HG03469 (cell line): ENCODE results near the gene IRAK3.
"Not testable (repeated sequence)": the region's sequence is repeated elsewhere in the genome, so short reads cannot be mapped to it uniquely, and the experiment has no call there.

Experiments used
- ATAC-seq: cut with Tn5 transposase; IDR thresholded peaks from one replicate; pipeline ENCODE4 v1.9.1; 2021; ENCODE audit warnings: mild to moderate bottlenecking, moderate library complexity, moderate number of reproducible peaks; ENCODE audit not compliant: unreplicated experiment

The IRAK3 gene

DNA sequence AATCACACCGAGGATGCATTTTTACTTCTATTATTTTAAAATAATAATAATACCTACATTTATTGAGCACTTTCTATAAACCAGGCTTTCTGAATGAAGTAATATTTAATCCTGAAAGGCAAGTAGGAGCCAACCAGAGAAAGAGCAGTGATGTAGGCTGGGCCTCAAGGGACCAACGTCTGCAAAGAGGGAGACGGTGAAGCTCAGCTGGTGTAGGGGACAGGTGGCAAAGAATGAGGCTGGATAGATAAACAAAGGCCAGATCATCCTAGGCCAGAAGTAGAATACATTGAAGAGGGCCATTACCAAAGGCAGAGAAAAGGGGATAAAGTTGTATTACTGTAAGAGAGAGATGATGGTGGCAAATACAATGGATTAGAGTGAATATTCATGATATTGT lies 18.4 kb upstream of the IRAK3 start:
- ATAC-seq: no peak

DNA sequence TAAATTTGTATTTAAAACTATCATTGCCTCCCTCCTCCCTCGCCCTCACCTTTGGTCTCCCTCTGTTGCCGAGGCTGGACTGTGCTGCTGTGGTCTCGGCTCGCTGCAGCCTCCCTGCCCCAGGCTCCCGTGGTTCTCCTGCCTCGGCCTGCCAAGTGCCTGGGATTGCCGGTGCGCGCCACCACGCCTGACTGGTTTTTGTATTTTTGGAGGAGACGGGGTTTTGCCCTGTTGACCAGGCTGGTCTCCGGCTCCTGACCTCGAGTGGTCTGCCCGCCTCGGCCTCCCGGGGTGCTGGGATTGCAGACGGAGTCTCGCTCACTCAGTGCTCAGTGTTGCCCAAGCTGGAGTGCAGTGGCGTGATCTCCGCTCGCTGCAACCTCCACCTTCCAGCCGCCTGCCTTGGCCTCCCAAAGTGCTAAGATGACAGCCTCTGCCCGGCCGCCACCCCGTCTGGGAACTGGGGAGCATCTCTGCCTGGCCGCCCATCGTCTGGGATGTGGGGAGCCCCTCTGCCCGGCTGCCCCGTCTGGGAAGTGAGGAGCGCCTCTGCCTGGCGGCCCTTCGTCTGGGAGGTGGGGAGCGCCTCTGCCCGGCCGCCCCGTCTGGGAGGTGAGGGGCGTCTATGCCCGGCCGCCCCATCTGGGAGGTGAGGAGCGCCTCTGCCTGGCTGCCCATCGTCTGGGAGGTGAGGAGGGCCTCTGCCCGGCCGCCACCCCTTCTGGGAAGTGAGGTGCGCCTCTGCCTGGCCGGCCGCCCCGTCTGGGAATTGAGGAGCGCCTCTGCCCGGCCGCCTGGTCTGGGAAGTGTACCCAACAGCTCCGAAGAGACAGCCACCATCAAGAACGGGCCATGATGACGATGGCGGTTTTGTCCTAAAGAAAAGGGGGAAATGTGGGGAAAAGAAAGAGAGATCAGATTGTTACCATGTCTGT lies 14.4 kb upstream of the IRAK3 start:
- ATAC-seq: not testable (repeated sequence)

DNA sequence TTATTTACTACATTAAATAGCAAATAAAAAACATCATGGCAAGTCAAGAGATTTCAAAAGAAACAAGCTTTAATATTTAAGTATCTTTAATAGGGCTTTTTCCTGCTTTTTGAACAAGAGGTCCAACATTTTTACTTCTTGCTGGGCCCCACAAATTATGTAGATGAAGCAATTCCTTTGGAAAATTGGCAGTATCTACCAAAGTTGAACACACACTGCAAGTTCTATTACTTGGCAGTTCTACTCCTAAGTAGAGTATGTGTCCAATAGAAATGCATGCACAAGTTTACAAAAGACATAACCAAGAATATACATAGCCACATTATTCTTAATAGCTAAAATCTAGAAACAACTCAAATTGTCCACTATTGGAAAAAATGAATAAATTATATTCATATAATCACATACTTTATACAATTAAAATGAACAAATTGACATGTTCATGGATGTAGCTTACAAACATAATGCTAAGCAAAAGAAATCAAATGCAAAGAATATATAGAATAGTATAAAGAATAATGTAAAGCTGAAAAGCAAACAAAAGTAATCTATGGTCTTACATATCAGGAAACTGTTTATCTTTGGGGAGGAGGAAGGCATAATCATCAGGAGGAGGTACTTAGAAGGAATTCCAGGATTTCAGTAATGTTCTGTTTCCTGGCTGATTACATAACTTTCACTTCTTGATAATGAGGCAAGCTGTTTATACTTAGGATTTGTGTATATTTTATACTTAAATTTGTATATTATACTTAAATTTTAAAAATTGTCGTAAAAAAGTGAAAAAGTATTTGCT lies 12.7 kb upstream of the IRAK3 start:
- no peak for ATAC-seq

DNA sequence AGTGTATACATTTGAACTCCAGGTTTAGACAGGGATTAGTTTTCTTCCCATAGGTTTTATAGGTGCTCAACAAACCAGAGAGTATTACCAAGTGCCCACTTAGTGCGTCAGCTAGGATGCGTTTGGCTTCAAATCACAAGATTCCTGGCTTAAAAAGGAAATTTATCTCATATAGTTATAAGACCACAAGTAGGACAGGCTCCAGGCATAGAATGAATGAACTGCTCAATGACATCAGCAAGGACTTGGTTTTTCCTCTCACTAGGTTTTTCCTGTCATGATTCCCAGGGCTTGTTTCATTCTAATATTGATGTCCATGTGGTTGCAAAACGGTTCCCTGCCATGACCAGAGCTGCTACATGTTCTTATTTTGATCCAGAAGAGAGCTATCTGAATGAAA lies 6.1 kb upstream of the IRAK3 start:
- no peak for ATAC-seq

DNA sequence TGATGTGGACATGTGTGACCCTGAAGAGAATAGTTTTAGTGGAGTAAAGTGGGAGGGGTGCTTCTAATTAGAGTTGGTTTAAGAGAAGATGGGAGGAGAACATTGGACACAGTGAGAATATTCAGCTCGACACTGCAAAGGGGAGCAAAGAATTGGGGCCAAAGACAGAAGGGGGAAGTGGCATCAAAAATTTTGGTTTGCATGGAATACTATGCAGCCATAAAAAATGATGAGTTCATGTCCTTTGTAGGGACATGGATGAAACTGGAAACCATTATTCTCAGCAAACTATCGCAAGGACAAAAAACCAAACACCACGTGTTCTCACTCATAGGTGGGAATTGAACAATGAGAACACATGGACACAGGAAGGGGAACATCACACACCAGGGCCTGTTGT lies 4.2 kb upstream of the IRAK3 start:
- not testable (repeated sequence) for ATAC-seq

DNA sequence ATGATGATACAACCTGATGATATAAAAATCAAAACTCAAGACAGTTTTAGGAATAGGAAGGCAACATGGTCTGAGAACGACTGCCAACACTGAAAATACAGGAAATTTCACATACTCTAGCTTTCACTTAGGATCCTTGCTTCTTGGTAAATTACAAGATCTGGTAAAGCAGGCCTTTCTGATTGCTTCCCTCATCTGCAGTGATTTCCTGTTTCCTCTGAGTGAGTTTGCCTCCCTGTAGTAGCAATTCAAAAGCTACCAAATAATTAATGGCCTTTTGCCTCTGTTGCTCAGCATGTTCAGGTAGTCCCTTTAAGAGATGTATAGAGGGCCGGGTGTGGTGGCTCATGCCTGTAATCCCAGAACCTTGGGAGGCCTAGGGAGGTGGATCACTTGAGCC lies 2.0 kb upstream of the IRAK3 start:
- no peak for ATAC-seq

DNA sequence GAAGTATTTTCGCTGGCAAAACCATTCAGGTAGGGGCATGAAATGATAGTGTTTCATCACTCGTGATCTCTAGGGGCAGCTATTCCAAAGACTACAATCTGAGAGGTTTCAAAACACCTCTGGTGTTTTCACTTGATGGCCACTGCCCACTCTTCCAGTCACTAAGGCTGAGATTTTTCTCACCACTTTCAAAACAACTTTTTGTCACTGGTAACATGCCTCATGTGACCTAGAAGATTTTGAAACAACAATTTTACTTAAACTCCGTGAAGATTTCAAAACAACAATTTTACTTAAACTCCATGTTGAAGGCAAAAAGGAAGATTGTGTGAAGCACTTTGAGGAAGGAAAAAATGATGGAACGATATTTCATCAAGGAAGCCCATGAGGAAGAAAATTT lies 1.2 kb upstream of the IRAK3 start:
- no peak for ATAC-seq

DNA sequence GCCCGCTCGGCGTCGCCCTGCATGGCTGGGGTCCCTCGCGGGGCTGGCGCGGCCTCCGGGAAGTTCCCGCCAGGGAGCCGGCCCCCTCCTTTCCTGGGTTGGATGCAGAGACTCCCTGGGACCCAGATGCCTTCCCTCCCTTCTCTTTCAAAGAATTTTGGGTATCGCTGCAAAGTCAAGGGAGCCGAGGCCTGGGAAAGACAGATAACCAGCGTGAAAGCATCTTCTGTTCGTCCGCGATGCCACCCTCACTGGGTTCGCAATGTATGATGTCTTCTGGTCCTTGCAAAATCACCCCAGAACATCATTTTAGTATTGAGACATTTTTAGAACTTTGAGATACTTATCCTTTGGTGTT lies 451 bp downstream of the IRAK3 start:
- ATAC-seq: no peak

DNA sequence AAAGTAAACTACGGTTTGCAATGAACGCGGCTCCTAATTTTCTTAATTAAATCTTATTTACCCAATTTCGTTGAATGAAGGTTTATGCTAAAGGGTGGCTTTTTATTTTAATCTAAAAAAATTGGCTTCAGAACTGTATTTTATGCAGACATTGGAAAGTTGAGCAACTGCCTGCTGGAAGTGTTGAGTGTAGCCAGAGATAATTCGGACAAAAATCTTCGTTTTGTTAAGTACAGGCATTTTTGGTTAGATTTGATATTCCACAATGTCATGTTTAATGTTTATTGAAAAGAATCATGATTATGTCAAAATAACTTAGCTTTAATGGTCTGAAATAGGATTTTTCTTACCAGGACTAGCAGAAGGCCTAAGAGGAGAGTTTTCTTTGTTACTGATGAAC lies 875 bp downstream of the IRAK3 start:
- no peak for ATAC-seq

DNA sequence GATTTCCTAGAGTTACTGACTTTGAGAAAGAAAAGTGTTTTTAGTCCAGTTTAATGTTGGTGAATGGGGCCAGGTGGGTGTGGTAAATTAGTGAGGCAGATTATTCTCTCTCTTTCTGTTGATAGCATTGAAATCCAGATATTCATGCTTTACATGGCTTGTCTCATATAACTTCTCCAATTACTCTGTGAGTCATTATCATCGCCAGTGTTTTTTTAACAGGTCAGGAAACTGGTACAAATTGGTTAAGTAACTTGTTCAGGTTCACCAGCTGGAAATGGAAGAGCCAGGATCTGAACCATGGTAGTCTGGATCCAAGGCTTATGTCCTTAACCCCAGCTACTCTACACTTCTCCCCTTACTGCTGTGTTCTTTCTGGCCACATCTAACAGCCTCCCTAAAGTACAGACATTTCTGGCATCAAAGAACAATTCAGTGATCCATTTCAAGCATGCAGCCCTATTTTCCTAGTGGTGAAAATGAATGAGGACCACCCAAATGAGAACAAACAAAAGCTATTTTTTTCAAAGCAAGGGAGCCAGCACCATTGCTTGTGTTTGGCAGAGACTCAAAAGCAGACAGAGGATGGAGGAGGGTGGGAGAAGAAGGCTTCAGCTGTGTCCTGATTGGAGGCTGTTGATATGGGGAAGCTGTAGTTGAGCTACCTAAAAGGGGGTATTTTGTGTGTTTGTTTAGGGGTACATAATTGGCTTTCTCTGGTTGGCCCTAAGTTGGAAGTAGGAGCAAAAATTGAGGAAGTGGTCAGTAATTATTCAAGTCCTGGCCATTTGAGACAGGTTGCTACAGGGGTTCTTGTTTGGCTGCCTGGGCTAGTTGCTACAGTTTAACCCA lies 1.7 kb downstream of the IRAK3 start:
- ATAC-seq: no peak

DNA sequence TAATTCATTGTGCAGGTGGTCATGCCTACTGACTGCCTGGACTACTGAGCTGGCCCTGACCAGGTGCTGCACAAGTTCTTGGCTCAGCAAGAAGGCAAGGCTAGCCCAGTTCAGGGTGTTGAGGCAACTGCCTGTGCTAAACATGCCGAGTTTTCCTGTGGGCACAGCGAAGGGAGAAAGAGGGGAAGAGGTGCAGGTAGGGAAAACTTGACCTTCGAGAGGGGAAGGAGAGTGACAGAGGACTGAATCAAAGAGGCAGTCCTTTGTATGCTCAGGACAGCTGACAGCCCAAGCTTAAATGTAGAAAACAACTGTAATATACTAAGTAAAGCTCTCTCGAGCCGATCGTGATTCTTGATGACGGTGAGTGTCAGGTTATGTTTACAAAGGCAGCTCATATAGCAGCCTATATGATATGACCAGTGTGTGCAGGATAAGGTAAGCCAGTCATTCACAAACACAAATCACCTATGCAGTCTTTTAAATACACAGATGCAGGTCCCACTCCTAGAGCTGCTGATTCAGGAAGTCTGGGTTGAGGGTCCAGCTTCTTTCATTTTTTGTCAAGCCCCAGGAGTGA lies 2.6 kb downstream of the IRAK3 start:
- no peak for ATAC-seq

DNA sequence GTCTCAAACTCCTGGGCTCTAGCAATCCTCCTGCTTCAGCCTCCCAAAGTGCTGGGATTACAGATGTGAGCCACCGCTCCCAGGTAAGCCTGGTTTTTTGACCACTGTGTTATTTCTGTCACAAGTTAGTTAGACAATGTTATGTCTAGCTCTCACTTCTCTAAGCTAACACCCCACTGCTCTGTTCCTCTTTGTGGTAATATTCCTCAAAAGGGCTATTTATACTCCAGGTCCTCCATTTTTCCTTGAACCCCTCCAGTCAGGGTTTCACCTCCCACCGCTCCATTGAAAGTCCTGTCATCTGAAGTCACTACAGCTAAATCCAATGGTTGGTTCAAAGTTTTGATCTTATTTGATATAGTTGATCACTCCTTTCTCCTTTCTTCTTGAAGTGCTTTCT lies 5.1 kb downstream of the IRAK3 start:
- ATAC-seq: no peak

DNA sequence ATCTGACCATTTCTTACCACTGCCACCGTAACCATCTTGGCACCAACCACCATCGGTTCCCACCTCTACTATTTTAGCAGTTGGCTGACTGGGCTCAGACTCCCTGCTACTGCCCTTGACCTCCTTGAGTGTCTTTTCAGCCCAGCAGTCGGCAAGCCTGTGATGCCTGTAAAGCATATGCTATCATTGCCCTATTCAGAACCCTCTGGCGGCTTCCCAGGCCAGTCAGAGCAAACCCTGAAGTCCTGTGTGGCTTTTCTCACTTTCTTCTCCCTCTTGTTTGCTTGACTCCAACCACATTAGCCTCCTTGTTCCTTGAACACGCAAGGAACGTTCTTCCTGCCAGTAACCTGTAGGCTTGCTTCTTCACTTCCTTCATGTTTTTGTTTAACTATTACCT lies 6.2 kb downstream of the IRAK3 start:
- ATAC-seq: no peak

DNA sequence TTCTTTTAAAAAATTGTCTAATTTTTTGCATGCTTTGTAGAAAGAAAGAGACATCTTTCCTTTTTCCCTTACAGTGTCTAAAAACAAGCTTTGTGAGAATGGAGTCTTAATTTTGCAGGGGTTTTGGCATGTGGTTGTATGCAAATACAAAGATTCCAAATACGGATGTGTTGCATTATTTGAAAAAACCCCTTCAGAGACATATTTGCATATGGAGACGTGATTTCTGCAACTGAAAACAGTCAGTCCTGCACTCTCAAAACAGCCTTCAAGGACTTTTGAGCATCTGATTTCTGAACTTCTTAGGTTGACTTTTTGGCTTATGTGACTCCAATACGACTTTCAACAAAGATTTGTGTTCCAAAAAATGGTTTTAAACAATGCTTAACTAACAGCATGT lies 7.8 kb downstream of the IRAK3 start:
- peak; percentile 89 for ATAC-seq

DNA sequence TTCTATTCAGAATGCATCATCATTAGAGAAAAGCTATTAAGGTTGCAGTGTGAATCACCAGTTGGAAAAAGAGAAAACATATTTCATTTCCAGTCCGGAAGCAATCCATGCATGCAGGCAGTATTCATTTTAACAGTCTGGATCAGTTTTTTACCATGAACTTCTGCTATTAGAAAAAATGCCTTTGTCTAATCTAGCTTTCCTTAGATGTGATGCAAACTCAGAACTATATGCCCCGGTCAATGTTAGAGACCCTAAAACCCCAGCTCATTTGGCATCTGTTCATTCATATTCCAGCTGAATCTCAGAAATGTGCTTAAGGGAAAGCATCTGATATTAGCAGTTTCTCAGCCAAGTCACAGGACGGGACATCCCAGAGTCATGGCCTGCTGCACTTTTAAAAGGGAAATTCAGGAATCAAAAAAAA lies 8.5 kb downstream of the IRAK3 start:
- no peak for ATAC-seq

DNA sequence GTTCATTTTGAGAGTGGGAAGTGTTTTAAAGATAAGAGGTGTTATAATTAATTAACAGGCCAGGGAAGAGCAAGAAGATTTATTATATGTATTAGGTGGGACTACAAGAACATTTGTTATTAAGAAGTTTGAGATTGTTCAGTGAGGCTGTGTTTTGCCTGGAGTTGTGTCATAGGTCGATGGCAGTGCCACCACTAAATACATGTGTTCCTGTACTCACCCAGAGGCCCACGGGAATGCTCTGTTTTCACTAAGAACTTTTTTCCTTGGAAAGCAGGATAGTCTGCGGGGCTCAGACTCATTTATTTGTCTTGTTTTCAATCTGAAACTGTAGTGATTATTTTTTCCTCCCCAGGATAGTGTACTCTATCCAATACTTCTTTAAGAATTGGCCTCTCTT lies 10.1 kb downstream of the IRAK3 start:
- no peak for ATAC-seq

DNA sequence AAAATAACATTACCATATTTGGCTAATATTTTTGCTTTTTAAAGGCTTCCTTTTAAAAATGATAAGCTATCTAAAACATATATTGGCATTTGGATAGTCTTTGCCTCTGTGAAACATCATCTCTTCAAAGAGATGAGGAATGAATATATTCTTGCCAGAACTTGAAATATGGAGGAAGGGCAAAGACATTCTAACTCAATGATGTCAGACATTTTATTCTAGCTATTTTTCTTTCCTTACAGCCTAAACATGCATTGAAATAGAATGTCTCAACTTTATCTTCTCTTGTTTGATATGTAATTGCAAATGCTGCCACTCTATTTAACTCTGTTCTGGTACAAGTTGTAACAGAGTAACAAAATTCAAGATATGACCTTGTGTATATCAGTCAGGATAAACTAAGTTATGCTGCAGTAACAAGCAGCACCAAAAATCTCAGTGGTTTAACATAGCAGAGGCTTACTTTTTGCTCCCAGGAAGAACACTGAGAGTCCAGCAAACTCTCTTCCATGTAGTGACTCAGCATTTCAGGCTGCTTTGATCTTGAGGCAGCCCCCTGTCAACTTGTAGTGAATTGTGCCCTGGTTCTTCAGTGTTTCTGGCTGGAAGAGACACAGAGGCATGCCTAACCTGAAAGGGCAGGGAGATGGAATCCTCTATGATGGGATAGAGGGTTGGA lies 11.0 kb downstream of the IRAK3 start:
- ATAC-seq: no peak

DNA sequence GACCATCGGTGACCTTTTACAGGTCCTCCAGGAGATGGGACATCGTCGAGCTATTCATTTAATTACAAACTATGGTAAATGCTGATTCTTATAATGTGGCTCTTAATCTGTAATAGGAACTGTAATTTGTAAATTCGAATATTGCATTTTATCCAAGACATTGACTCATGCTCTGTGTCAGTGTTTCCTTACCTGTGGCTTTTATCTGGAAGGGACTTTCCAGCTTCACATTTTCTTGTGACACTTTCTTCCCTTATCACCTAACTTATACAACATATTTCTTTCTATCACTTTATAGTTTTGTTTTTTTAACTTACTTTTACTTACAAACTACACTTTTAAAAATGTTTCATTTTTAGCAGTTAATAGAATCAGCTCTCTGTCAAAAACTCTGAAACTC lies 14.8 kb downstream of the IRAK3 start:
- ATAC-seq: no peak

DNA sequence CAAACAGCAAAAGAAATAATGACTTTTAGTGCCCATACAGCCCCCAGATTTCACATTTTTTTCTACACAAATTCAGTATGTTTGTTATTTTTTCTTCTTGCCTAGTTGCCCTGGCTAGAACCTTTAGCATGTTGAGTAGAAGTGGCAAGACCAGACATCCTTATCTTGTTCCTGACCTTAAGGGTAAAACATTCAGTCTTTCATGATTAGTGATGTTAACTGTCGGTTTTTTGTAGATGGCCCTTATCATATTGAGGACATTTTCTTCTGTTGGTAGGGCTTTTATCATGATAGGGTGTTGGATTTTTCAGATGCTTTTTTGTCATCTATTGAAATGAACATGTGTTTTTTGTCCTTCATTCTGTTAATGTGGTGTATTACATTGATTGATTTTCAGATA lies 17.1 kb downstream of the IRAK3 start:
- no peak for ATAC-seq

DNA sequence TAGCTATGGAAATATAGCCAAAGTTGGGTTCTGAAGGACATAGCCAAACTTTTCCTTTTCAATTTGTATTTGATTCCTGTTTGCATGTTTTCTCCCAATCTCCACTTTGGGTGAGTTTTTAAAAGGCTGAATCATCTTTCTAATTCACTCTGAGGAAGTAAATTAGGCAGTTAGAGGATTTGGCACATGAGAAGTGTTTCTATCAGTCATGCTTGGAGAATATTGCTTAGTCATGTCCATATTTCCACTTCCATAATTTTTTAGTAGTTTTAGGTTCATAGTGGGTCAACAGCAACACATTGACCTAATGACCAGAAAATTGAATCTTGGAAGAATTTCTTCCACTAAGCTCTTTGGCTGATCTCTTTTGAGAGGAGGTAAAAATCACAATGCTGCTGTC lies 21.8 kb downstream of the IRAK3 start:
- no peak for ATAC-seq
